GM21529 (cell line): ENCODE data around the gene BAZ2B.
"Not testable (repeated sequence)": the region's sequence is repeated elsewhere in the genome, so short reads cannot be mapped to it uniquely, and the experiment has no call there.

Source experiments
- ATAC-seq: cut with Tn5 transposase; IDR thresholded peaks from one replicate; pipeline ENCODE4 v1.9.1; 2021; ENCODE audit not compliant: unreplicated experiment

The BAZ2B gene

GRCh38 chr2:159432610-159433009 lies 183.7 kb downstream of the BAZ2B start:
- ATAC-seq, result no peak

GRCh38 chr2:159427048-159427447 lies 189.3 kb downstream of the BAZ2B start:
- no peak for ATAC-seq

- ATAC-seq, result no peak
Measured at GRCh38 chr2:159419403-159419802, 196.9 kb downstream of the BAZ2B start.

GRCh38 chr2:159411460-159411859 lies 204.9 kb downstream of the BAZ2B start:
- ATAC-seq, result no peak

- no peak for ATAC-seq
Measured at GRCh38 chr2:159410276-159410675, 206.1 kb downstream of the BAZ2B start.

- peak; percentile 41 for ATAC-seq
Measured at GRCh38 chr2:159409116-159409800, 207.1 kb downstream of the BAZ2B start.

- no peak for ATAC-seq
Measured at GRCh38 chr2:159402790-159403189, 213.6 kb downstream of the BAZ2B start.

GRCh38 chr2:159402160-159402559 lies 214.2 kb downstream of the BAZ2B start:
- ATAC-seq, result not testable (repeated sequence)

GRCh38 chr2:159399716-159400415 lies 216.5 kb downstream of the BAZ2B start:
- ATAC-seq, result no peak

- ATAC-seq, result no peak
Measured at GRCh38 chr2:159396799-159397198, 219.5 kb downstream of the BAZ2B start.

- ATAC-seq, result no peak
Measured at GRCh38 chr2:159382447-159383028, 233.8 kb downstream of the BAZ2B start.

GRCh38 chr2:159381574-159381973 lies 234.8 kb downstream of the BAZ2B start:
- ATAC-seq, result peak; percentile 45

GRCh38 chr2:159380685-159381239 lies 235.6 kb downstream of the BAZ2B start:
- no peak for ATAC-seq

- ATAC-seq, result no peak
Measured at GRCh38 chr2:159379181-159379580, 237.2 kb downstream of the BAZ2B start.

- ATAC-seq, result no peak
Measured at GRCh38 chr2:159375241-159375640, 241.1 kb downstream of the BAZ2B start.

GRCh38 chr2:159371506-159371905 lies 244.8 kb downstream of the BAZ2B start:
- ATAC-seq, result no peak

GRCh38 chr2:159366538-159366937 lies 249.8 kb downstream of the BAZ2B start:
- no peak for ATAC-seq

- peak; percentile 63 for ATAC-seq
Measured at GRCh38 chr2:159362816-159363251, 253.5 kb downstream of the BAZ2B start.

- ATAC-seq, result no peak
Measured at GRCh38 chr2:159362094-159362493, 254.3 kb downstream of the BAZ2B start.

GRCh38 chr2:159361603-159362002 lies 254.7 kb downstream of the BAZ2B start:
- ATAC-seq, result not testable (repeated sequence)

- ATAC-seq, result no peak
Measured at GRCh38 chr2:159356053-159356554, 260.2 kb downstream of the BAZ2B start.

- no peak for ATAC-seq
Measured at GRCh38 chr2:159351977-159352376, 264.4 kb downstream of the BAZ2B start.
